Esophagus muscularis mucosa (tissue), 4 donors: ENCODE results near the gene PIGZ. TPM values are rescaled to one million over a fixed set of nuclear protein-coding genes. Genes with fewer than 3 reads are reported as not detected.

ENCODE experiments used
- DNase-seq: peaks from one replicate; pipeline ENCODE4 v3.0.0-alpha.2; 2017; ENCODE audit errors: extremely low spot score
- H3K27ac ChIP-seq, 4 donors: fragments of 200-600 bp; sonication (generic); replicated peaks in 1 of 4; 1 replicate in 3 of 4; 2 replicates in 1 of 4; pipeline ENCODE4 v1.5.1; 2016 to 2019; ENCODE audit warnings: mild to moderate bottlenecking in 1 of 4
- H3K27me3 ChIP-seq, 4 donors: fragments of 200-600 bp; sonication (generic); one replicate each; pipeline versions ENCODE4 v1.5.1 to v1.6.0; 2016 to 2019
- H3K36me3 ChIP-seq, 4 donors: fragments of 200-600 bp; sonication (generic); one replicate each; pipeline ENCODE4 v1.5.1; 2016 to 2019
- H3K4me1 ChIP-seq, 4 donors: fragments of 200-600 bp; sonication (generic); one replicate each; pipeline ENCODE4 v1.5.1; 2016 to 2019
- H3K4me3 ChIP-seq, 4 donors: fragments of 200-600 bp; sonication (generic); 1 replicate in 2 of 4; 2 replicates in 2 of 4; pipeline ENCODE4 v1.5.1; 2016 to 2019; ENCODE audit warnings: mild to moderate bottlenecking in 4 of 4, moderate library complexity in 1 of 4
- H3K9me3 ChIP-seq, 4 donors: fragments of 200-600 bp; sonication (generic); 1 replicate in 3 of 4; 2 replicates in 1 of 4; pipeline ENCODE4 v1.5.1; 2016 to 2019
- EP300 ChIP-seq: sonication (generic); formaldehyde crosslinking; IDR thresholded peaks from one replicate; pipeline ENCODE4 v1.6.1; 2017; ENCODE audit warnings: antibody characterized with exemption
- POLR2A ChIP-seq: fragments of 450-650 bp; IDR thresholded peaks from one replicate; pipeline ENCODE4 v1.6.1; 2017; ENCODE audit warnings: antibody characterized with exemption, moderate library complexity, mild to moderate bottlenecking, low read depth
- POLR2AphosphoS5 ChIP-seq, 2 donors: sonication (generic); formaldehyde crosslinking; IDR thresholded peaks; one replicate each; pipeline ENCODE4 v1.6.1; 2017; ENCODE audit warnings: antibody characterized with exemption in 2 of 2
- WGBS: methylation state at CpG from one replicate; pipeline ENCODE4 v1.1.5; 2018; 5-methylcytosine and 5-hydroxymethylcytosine counted together
- intact Hi-C: fragments of 100-400 bp; cut with DNase I; formaldehyde crosslinking; loops from one replicate; pipeline ENCODE4 v1.15.1; 2023
- total RNA-seq, 4 donors: library from RNA; depleted of rRNA; stranded (reverse); fragments of >200 nt; gene quantifications; one replicate each; pipeline versions ENCODE4 v1.1.0 to v1.2.1, GENCODE V29; 2016
- TF ChIP-seq, protein P1 (sequence below), 3 experiments: fragments of 200-600 bp in 2 of 3; fragments of 450-650 bp in 1 of 3; sonication (generic) in 2 of 3; IDR thresholded peaks; one replicate each; pipeline ENCODE4 v1.5.1; 2017 to 2019; ENCODE audit warnings: antibody characterized with exemption in 3 of 3, mild to moderate bottlenecking in 2 of 3, moderate library complexity in 1 of 3

Gene PIGZ
- total RNA-seq, 4 donors from 2014 or later = 12.9 to 18.2 (median 15.4) TPM

DNA sequence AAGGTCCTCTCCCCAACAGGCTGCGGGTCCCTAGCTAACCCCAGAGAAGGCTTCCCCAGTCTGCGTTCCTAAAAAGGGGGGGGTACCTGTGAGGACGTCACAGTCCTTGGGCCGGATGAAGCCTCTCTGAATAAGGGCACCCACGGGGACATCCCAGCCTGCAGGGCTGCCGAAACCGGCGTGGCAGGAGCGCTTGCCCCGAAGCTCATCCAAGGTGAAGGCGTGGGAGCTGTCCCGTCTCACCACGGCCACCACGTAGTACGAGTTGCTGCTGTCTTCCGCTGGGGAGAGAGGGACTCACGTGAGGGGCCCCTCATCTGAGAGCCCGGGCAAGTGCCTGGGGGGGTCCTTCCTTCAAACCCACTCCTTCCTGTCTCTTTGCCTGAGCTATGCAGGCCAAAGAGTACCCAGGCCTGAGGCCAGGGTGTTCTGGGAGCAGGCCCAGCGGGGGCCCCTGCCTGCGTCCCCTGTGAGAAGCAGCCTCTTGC is 40.9 kb upstream of the PIGZ start:
- Histone ChIP-seq H3K4me1 (no peaks in the 10 kb centered on the region), H3K27ac (no peak overlapping the region), H3K27me3 (peaks cover 0 to 34% (median 0%) of the 10 kb centered on the region in 4 donors), H3K4me3 (no peak overlapping the region), H3K9me3 (no peaks in the 10 kb centered on the region), H3K36me3 (no peaks in the 10 kb centered on the region)
- DNase-seq = no peak
- TF ChIP-seq POLR2A (no peak), POLR2AphosphoS5 (IDR thresholded peaks at IDR 0.05) (no peak), EP300 (no peak)
- TF ChIP-seq, protein P1, sequence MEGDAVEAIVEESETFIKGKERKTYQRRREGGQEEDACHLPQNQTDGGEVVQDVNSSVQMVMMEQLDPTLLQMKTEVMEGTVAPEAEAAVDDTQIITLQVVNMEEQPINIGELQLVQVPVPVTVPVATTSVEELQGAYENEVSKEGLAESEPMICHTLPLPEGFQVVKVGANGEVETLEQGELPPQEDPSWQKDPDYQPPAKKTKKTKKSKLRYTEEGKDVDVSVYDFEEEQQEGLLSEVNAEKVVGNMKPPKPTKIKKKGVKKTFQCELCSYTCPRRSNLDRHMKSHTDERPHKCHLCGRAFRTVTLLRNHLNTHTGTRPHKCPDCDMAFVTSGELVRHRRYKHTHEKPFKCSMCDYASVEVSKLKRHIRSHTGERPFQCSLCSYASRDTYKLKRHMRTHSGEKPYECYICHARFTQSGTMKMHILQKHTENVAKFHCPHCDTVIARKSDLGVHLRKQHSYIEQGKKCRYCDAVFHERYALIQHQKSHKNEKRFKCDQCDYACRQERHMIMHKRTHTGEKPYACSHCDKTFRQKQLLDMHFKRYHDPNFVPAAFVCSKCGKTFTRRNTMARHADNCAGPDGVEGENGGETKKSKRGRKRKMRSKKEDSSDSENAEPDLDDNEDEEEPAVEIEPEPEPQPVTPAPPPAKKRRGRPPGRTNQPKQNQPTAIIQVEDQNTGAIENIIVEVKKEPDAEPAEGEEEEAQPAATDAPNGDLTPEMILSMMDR (IDR thresholded peaks at IDR 0.05) = no peak
- 88% methylated on average over 12 of the region's 20 CpGs for WGBS
- intact Hi-C loops = loop anchor here (10.0 kb wide), 1 partner anchor 175 kb away; no protein-coding TSS in a partner anchor

DNA sequence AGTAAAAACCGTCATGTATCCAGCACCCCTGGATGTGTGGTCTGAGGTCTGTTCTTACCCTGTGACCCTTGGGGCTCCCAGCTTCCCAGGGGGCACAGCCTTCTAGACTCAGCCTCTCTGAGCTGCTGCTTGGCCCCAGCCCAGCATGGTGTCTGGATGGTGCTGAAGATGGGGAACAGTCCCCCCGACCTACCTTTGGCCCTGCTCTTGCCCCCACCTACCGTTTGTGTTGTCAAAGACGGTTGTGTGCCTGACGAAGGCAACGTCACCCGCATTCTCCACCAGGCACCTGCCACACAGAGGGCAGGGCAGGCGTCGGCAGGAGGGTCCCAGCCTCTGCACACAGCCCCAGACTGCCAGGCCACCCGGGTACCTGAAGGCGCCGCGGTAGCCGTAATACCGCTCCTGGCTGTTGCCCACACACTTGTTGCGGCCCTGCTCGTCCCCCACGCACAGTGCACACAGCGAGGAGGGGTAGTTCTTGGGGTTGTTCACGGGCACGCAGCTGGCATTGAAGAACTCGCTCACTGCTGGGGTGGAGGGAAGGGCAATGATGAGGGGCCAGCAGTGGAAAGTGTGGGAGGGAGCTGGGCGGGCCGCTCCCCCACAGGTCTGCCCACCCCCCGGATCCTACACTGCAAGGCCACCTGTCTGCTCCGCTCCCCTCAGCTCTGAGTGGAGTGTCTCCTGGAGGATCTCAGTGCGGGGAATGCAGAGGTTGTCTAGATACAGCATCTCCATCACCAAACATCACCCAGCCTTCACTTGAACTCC is 40.0 kb upstream of the PIGZ start:
- intact Hi-C loops = loop anchor here (10.0 kb wide), 1 partner anchor 176 kb away; no protein-coding TSS in a partner anchor
- DNase-seq = no peak
- Histone ChIP-seq H3K4me1 (peaks cover 4 to 8% (median 6%) of the 10 kb centered on the region in 4 donors), H3K4me3 (no peak overlapping the region), H3K27me3 (peaks cover 0 to 34% (median 0%) of the 10 kb centered on the region in 4 donors), H3K36me3 (no peaks in the 10 kb centered on the region), H3K27ac (no peak overlapping the region), H3K9me3 (no peaks in the 10 kb centered on the region)
- 95% methylated on average over 6 of the region's 27 CpGs for whole genome bisulfite sequencing
- TF ChIP-seq EP300 = no peak
- no peak for TF ChIP-seq POLR2AphosphoS5 (IDR thresholded peaks at IDR 0.05)
- no peak for TF ChIP-seq POLR2A
- TF ChIP-seq, protein P1 (IDR thresholded peaks at IDR 0.05) = no peak

DNA sequence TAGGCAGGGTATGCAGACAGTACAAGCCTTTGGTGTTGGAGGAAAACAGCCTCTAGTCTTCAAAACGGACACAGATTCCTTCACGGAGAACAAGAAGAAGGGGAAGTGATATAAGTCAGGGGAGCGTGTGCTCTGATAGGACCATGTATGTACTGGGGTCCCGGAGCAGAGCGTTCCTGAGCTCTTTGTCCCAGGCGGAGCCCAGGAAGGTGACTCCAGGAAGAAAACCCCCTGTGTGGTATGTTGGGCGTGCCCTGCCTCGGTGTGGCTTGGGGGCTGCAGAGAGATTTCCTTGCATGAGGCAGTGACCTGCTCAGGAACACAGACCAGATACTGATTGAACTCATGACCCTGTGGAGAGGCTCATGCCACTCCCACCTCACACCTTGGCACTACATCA is 39.3 kb upstream of the PIGZ start:
- Histone ChIP-seq H3K27me3 (peaks cover 0 to 34% (median 0%) of the 10 kb centered on the region in 4 donors), H3K9me3 (no peaks in the 10 kb centered on the region), H3K36me3 (no peaks in the 10 kb centered on the region), H3K4me1 (peaks cover 5 to 11% (median 9%) of the 10 kb centered on the region in 4 donors), H3K27ac (no peak overlapping the region), H3K4me3 (no peak overlapping the region)
- intact Hi-C loops = loop anchor here (10.0 kb wide), 1 partner anchor 177 kb away; no protein-coding TSS in a partner anchor
- 84% methylated on average over 6 of the region's 8 CpGs for WGBS
- TF ChIP-seq, protein P1 (IDR thresholded peaks at IDR 0.05) = no peak
- TF ChIP-seq POLR2AphosphoS5 (IDR thresholded peaks at IDR 0.05) = no peak
- no peak for TF ChIP-seq POLR2A
- no peak for TF ChIP-seq EP300
- DNase-seq = no peak

DNA sequence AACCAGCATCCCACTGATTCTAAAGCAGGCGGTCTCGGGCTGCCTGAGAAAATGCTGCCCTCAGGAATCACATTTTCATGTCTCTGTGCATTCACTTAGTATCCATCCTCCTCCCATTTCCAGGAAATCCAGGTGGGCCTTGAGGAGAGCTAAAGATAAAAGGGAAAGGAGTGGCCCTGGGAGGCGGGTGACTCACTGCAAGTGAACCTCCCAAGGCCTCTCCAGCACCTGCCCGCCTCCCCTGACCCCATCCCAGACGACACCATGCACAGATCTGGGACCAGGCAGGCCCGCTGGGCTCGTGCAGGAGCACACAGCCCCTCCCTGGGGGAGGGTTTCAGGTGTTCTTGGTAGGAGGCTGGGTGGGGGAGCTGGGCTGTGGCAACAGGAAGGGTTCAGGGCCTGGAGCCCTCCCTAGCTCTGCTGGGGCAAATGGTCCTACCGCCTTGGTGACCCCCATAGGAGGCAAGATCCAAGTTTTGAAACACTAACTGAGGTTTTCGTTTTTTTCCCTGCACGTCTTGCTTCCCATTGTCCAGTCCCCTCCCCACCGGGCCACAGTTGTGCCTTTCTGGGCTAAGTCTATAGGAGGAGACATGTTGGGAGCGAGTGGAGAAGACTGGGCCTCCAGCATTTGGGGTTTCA is 38.8 kb upstream of the PIGZ start:
- no peaks in the 10 kb centered on the region for H3K36me3 ChIP-seq
- H3K9me3 ChIP-seq = no peaks in the 10 kb centered on the region
- intact Hi-C loops = loop anchor here (10.0 kb wide), 1 partner anchor 177 kb away; no protein-coding TSS in a partner anchor
- peaks cover 5 to 13% (median 12%) of the 10 kb centered on the region in 4 donors for H3K4me1 ChIP-seq
- TF ChIP-seq POLR2A (no peak), EP300 (no peak), POLR2AphosphoS5 (IDR thresholded peaks at IDR 0.05) (no peak)
- TF ChIP-seq, protein P1 (IDR thresholded peaks at IDR 0.05) = no peak
- DNase-seq = no peak
- no peak overlapping the region for H3K27ac ChIP-seq
- no peak overlapping the region for H3K4me3 ChIP-seq
- 84% methylated on average over 12 of the region's 12 CpGs for WGBS
- H3K27me3 ChIP-seq = peaks cover 0 to 34% (median 0%) of the 10 kb centered on the region in 4 donors
